HepG2 (cell line): ENCODE measurements around the gene LDAF1. TPM values are rescaled to one million over a fixed set of nuclear protein-coding genes. Genes with fewer than 3 reads are reported as not detected.

Experiments
- ATAC-seq: fragments of 200-7000 bp; cut with Tn5 transposase; 3 replicates; pipeline ENCODE4 v1.9.1; 2020; ENCODE audit warnings: mild to moderate bottlenecking, moderate library complexity
- BruUV-seq: library from RNA; stranded (reverse); fragments of 400-500 nt; replicated peaks from 2 replicates; lab custom pipeline; 2021; lab: Mats Ljungman, UMichigan
- CTCF ChIA-PET: fragments of 300-600 bp; formaldehyde crosslinking; extraction: SDS; loops from one replicate; lab custom pipeline; 2021; ENCODE audit warnings: low total read pairs, inconsistent platforms, low intra/inter-chr PET ratio; lab: Yijun Ruan, JAX
- POLR2A ChIA-PET: fragments of 350-600 bp; sonication (Branson Sonifier 250); formaldehyde crosslinking; loops from one replicate; lab custom pipeline; 2020; ENCODE audit warnings: antibody characterized with exemption, inconsistent platforms; lab: Yijun Ruan, JAX
- DNase-seq: peaks from one replicate; pipeline ENCODE4 v3.0.0-alpha.2; 2015; ENCODE audit warnings: low spot score
- FAIRE-seq: peaks from 3 replicates; lab custom pipeline; 2011; peaks lifted over from hg19 to GRCh38; lab: Jason Lieb, UNC
- H2AFZ ChIP-seq: one replicate; pipeline ENCODE4 v1.6.1; 2011; ENCODE audit warnings: low read length, inconsistent platforms
- H3K27ac ChIP-seq: fragments of 300-600 bp; 3 replicates; pipeline ENCODE4 v1.8.0; 2011; ENCODE audit warnings: mixed run types, mild to moderate bottlenecking, mixed read lengths, low read length, inconsistent platforms; ENCODE audit not compliant: insufficient read depth; ENCODE audit errors: extremely low read length
- H3K27me3 ChIP-seq, 2 experiments: fragments of 200-600 bp in 1 of 2; 2 replicates in 1 of 2; 3 replicates in 1 of 2; pipeline versions ENCODE4 v1.6.0 to v1.8.0; 2011; ENCODE audit warnings: low read length in 2 of 2, mild to moderate bottlenecking in 2 of 2, moderate library complexity in 2 of 2, inconsistent platforms in 1 of 2; ENCODE audit not compliant: insufficient read depth in 2 of 2, control insufficient read depth in 1 of 2
- H3K36me3 ChIP-seq, 2 experiments: fragments of 200-600 bp in 1 of 2; replicated peaks in 1 of 2; 2 replicates in 1 of 2; 3 replicates in 1 of 2; pipeline versions ENCODE4 v1.5.1 to v1.8.0; 2011; ENCODE audit warnings: low read length in 2 of 2, inconsistent platforms in 1 of 2; ENCODE audit not compliant: insufficient read depth in 2 of 2, control insufficient read depth in 1 of 2
- H3K4me1 ChIP-seq: 2 replicates; pipeline ENCODE4 v1.5.1; 2012; ENCODE audit warnings: low read length, inconsistent platforms; ENCODE audit not compliant: insufficient read depth
- H3K4me2 ChIP-seq: 2 replicates; pipeline ENCODE4 v1.6.0; 2011; ENCODE audit warnings: low read depth, low read length, inconsistent platforms
- H3K4me3 ChIP-seq, 3 experiments: fragments of 200-600 bp in 1 of 3; sonication (generic), shearing (Covaris generic) in 1 of 3; replicated peaks in 1 of 3; 2 replicates each; pipeline ENCODE4 v1.5.1; 2011 to 2016; ENCODE audit warnings: low read length in 3 of 3, inconsistent platforms in 2 of 3, low read depth in 2 of 3, mild to moderate bottlenecking in 2 of 3, control low read depth in 1 of 3, mixed read lengths in 1 of 3; ENCODE audit not compliant: insufficient read depth in 1 of 3
- H3K79me2 ChIP-seq: one replicate; pipeline ENCODE4 v1.6.1; 2011; ENCODE audit warnings: low read length, inconsistent platforms; ENCODE audit not compliant: insufficient read depth
- H3K9ac ChIP-seq: 2 replicates; pipeline ENCODE4 v1.6.0; 2011; ENCODE audit warnings: mild to moderate bottlenecking, low read depth, low read length, inconsistent platforms; ENCODE audit not compliant: insufficient read depth
- H3K9me3 ChIP-seq: 2 replicates; pipeline ENCODE4 v1.5.1; 2012; ENCODE audit warnings: mild to moderate bottlenecking, low read length
- H4K20me1 ChIP-seq: 2 replicates; pipeline ENCODE4 v1.6.0; 2011; ENCODE audit warnings: inconsistent platforms, mild to moderate bottlenecking, low read length, moderate library complexity; ENCODE audit not compliant: insufficient read depth
- CCAR2 ChIP-seq: fragments of 200-400 bp; formaldehyde crosslinking; optimal IDR thresholded peaks from 2 replicates; pipeline ENCODE3; 2018; ENCODE audit warnings: low read depth, mild to moderate bottlenecking, low read length, moderate library complexity
- CHD4 ChIP-seq: fragments of 200-600 bp; sonication (generic); IDR thresholded peaks from 2 replicates; pipeline ENCODE4 v1.7.0; 2017; ENCODE audit warnings: mild to moderate bottlenecking, low read length, borderline replicate concordance
- FOXK1 ChIP-seq: sonication (generic); formaldehyde crosslinking; IDR thresholded peaks from 2 replicates; pipeline ENCODE4 v1.4.0; 2020; ENCODE audit warnings: low read depth, missing genetic modification reagents, borderline replicate concordance
- REPIN1 ChIP-seq: sonication (generic); formaldehyde crosslinking; IDR thresholded peaks from 2 replicates; pipeline ENCODE4 v1.8.0; 2022; ENCODE audit warnings: missing genetic modification reagents, low read depth, mild to moderate bottlenecking, borderline replicate concordance
- TBX2 ChIP-seq: sonication (generic); formaldehyde crosslinking; IDR thresholded peaks from 2 replicates; pipeline ENCODE4 v1.5.0; 2020; ENCODE audit warnings: missing genetic modification reagents, mild to moderate bottlenecking, borderline replicate concordance
- ZNF629 ChIP-seq: sonication (generic); formaldehyde crosslinking; conservative IDR thresholded peaks from 2 replicates; pipeline ENCODE4 v1.5.0; 2020; ENCODE audit warnings: missing genetic modification reagents
- WGBS: methylation state at CpG from one replicate; pipeline ENCODE4 v1.1.6; 2017; ENCODE audit warnings: low lambda C conversion rate; 5-methylcytosine and 5-hydroxymethylcytosine counted together
- in situ Hi-C: cut with HindIII; loops from 2 replicates; pipeline ENCODE4 v1.10.0; 2017; ENCODE audit warnings: low pct_unique_long_range_greater_than_20kb; ENCODE audit not compliant: extremely low pct_ligation_motif_present
- intact Hi-C: fragments of 100-400 bp; cut with micrococcal nuclease; formaldehyde crosslinking; loops from one replicate; pipeline ENCODE4 v1.10.0; 2022; ENCODE audit not compliant: unreplicated experiment
- polyA plus RNA-seq, 8 experiments: library from polyadenylated mRNA; depleted of rRNA in 3 of 8; stranded (reverse) in 7 of 8; unstranded in 1 of 8; fragments of >200 nt; fragmentation: Illumina TruSeq in 4 of 8; extraction: Trizol in 4 of 8; gene quantifications; 2 replicates each; pipeline versions ENCODE4 v1.2.1 to v1.2.3, GENCODE V29; 2011 to 2016; ENCODE audit warnings: low read depth in 4 of 8, missing spikeins in 1 of 8, mixed read lengths in 1 of 8; ENCODE audit not compliant: insufficient read depth in 1 of 8
- total RNA-seq, 5 experiments: library from RNA; depleted of rRNA; stranded (reverse); fragments of >200 nt; fragmentation: Illumina TruSeq; extraction: Trizol; gene quantifications; 2 replicates each; pipeline ENCODE4 v1.2.3, GENCODE V29; 2016; ENCODE audit warnings: low read depth in 1 of 5
- TF ChIP-seq, protein P1 (sequence below): IDR thresholded peaks from 2 replicates; pipeline ENCODE4 v1.6.1; 2018; ENCODE audit warnings: missing genetic modification reagents, mild to moderate bottlenecking, missing compliant biosample characterization

LDAF1 gene
- total and polyA plus RNA-seq, 2 of the 13 experiments (the other 11 are each of a cell fraction or from before 2014, with no cell fraction given), result 6.3 to 7.5 TPM

DNA sequence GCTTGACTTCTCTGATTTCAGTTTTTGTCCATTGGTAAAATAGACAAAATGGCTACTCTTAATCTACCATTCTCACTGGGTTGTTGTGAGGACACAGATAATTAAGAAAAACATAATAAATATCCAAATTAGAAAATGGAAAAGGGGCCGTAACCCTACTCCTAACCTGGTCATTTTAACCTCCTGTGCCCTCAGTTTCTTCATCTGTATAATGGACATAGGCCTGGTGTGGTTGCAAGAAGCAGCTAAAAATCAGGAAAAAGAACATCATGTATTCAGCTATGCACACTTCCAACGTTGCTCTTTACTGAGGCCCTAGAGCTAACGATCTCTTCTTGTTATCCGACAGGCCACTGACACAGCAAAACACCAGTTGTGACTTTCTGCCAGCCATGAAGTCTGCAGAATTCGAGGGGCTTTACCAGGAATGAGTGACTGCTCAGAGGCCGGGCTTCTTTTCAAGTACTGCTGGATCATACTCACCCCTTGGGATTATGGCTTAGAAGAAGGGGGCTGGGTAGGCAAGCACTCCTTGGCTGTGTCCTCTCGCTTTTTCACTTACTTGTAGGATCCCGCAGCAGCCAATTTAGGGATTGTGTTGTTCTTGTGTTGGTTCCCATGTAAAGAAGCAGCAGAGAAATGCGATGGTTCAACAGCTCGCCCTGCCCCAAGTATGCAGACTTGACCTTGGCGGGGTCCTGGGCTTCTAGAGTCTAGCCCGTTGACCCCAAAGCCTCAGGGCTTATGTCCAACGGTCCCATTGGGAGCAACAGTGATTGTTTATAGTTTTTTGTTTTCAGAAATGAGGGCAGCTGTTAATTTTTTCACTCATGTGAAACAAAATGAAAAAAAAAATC is 20.9 kb downstream of the LDAF1 start:
- FAIRE-seq (peak; percentile 12), ATAC-seq (no peak), DNase-seq (no peak)
- 65% methylated on average over 13 of the region's 13 CpGs for WGBS
- intact Hi-C loops (no loop called here), in situ Hi-C loops (no loop called here)
- Histone ChIP-seq H3K79me2 (no peaks in the 10 kb centered on the region), H3K4me2 (no peak overlapping the region), H3K9me3 (no peaks in the 10 kb centered on the region), H3K27ac (no peak overlapping the region), H3K4me1 (peaks cover 3% of the 10 kb centered on the region), H4K20me1 (no peaks in the 10 kb centered on the region), H3K36me3 (0 out of 5 replicates have a peak, but pooled peaks cover 0 to 3% of the 10 kb centered on the region in 2 experiments), H3K4me3 (no peak overlapping the region), H3K27me3 (no peaks in the 10 kb centered on the region), H2AFZ (no peak overlapping the region), H3K9ac (no peak overlapping the region)
- BruUV-seq, result no TSS peak
- TF ChIP-seq ZNF629 (CRISPR knock-in tag) (peak; percentile 64), TBX2 (CRISPR knock-in tag) (no peak), CHD4 (0 out of 2 replicates have a peak, but pooled peaks have one; percentile 32)
- CTCF ChIA-PET, result no interaction called here
- POLR2A ChIA-PET, result no interaction called here

- peaks cover 9% of the 10 kb centered on the region for H3K4me1 ChIP-seq
- H3K9me3 ChIP-seq, result no peaks in the 10 kb centered on the region
- 0 out of 5 replicates have a peak, but pooled peaks cover 0 to 3% of the 10 kb centered on the region in 2 experiments for H3K36me3 ChIP-seq
- no TSS peak for BruUV-seq
- intact Hi-C loops, result no loop called here
- POLR2A ChIA-PET, result no interaction called here
- ATAC-seq (no peak), DNase-seq (no peak)
- H2AFZ ChIP-seq, result no peak overlapping the region
- H3K27me3 ChIP-seq, result no peaks in the 10 kb centered on the region
- H3K9ac ChIP-seq, result no peak overlapping the region
- TF ChIP-seq REPIN1 (CRISPR knock-in tag) (no peak), FOXK1 (CRISPR knock-in tag) (no peak), CCAR2 (no peak)
- TF ChIP-seq, protein P1, sequence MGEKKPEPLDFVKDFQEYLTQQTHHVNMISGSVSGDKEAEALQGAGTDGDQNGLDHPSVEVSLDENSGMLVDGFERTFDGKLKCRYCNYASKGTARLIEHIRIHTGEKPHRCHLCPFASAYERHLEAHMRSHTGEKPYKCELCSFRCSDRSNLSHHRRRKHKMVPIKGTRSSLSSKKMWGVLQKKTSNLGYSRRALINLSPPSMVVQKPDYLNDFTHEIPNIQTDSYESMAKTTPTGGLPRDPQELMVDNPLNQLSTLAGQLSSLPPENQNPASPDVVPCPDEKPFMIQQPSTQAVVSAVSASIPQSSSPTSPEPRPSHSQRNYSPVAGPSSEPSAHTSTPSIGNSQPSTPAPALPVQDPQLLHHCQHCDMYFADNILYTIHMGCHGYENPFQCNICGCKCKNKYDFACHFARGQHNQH (CRISPR knock-in tag), result no peak
- TF ChIP-seq, all 625 proteins: peak for 0
- no peak overlapping the region for H3K27ac ChIP-seq
- CTCF ChIA-PET, result no interaction called here
- no peaks in the 10 kb centered on the region for H4K20me1 ChIP-seq
- in situ Hi-C loops, result no loop called here
- 77% methylated on average over 3 of the region's 3 CpGs for WGBS
- no peak for FAIRE-seq
- no peaks in the 10 kb centered on the region for H3K79me2 ChIP-seq
- no peak overlapping the region for H3K4me2 ChIP-seq
- no peak overlapping the region for H3K4me3 ChIP-seq
Measured at GRCh38 chr16:21179983-21180365, 21.5 kb downstream of the LDAF1 start.
